NCI-H2227 (cell line): ENCODE data around the gene ST6GALNAC3.

ENCODE experiments used
- DNase-seq: peaks from one replicate; lab custom pipeline; 2025; ENCODE audit not compliant: unreplicated experiment; lab: John Stamatoyannopoulos, UW

The ST6GALNAC3 gene

GRCh38 chr1:76186554-76187170, 112.1 kb downstream of the ST6GALNAC3 start:
- DNase-seq = peak; percentile 31

- DNase-seq = no peak
Measured at GRCh38 chr1:76187436-76187835, 112.9 kb downstream of the ST6GALNAC3 start.

- DNase-seq = no peak
Measured at GRCh38 chr1:76189310-76189709, 114.8 kb downstream of the ST6GALNAC3 start.

DNA sequence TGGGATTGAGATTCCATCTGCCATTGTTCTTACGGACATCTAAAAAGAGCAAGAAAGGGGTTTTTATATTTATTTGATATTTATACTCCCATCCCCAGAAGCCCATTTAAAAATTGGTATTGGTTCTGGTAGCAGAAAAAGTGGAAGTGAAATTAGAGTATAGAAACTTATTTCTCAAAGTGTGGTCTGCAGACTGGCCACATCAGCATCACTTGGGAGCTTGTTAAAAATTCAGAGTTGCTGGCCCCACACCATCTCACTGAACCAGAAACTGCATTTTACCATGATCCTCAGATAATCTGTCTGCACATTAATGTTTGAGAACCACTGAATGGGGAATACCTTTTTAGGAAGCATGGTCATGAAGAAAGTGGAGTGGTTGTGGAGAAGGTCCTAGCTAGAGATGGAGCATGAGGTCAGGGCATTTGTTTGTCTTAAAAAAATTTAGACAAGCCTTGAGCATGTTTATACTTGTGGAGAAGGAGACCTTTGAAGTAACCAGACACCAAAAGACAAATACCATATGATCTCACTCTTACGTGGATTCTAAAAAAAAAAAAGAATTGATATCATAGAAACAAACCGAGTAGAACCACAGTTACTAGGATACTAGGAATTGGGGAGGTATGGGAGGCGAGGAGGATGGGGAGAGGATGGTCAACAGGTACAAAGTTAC, 116.3 kb downstream of the ST6GALNAC3 start:
- DNase-seq = no peak

- no peak for DNase-seq
Measured at GRCh38 chr1:76191561-76191960, 117.0 kb downstream of the ST6GALNAC3 start.

- DNase-seq = no peak
Measured at GRCh38 chr1:76198452-76198851, 123.9 kb downstream of the ST6GALNAC3 start.

GRCh38 chr1:76202670-76203069, 128.1 kb downstream of the ST6GALNAC3 start:
- no peak for DNase-seq

DNA sequence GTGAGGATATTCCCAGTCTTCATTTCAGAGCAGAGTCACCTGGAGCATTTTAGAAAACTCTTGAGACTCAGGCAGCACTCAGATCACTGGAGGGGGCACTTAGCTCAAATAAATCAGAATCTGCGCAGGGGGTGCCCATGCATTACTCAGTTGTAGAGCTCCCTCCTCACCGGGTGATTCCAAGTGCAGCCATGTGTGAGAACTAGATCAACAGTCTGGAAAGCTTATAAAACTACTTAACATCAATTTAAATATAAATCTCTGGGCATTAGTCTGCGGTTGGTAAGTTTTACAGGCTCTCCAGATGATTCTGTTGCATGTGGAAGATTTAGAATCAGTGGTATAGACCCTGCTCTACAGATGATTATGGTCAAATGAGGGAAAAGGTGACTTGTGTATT, 128.6 kb downstream of the ST6GALNAC3 start:
- no peak for DNase-seq

DNA sequence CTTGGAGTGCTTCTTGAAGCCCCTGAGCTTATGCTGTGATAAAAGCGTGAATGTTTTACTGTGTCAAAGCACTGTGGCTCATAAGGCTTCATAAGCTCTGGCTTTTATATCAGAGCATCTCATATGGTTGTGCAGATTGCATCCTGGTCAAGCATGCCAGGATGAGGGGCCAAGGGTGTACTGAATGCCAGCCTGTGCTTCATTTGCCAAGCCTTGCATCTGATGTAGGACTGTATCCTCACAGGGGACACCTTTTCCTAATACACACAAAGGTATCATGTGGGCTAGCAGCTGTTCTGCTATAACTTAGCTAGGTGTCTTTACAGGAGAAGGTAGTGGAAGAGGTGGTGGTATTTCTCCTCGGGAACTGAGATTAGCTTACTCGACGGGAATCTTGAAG, 134.7 kb downstream of the ST6GALNAC3 start:
- DNase-seq = no peak

GRCh38 chr1:76209648-76210047, 135.1 kb downstream of the ST6GALNAC3 start:
- DNase-seq = no peak

- DNase-seq = no peak
Measured at GRCh38 chr1:76210160-76210559, 135.6 kb downstream of the ST6GALNAC3 start.

GRCh38 chr1:76218888-76219287, 144.3 kb downstream of the ST6GALNAC3 start:
- no peak for DNase-seq

DNA sequence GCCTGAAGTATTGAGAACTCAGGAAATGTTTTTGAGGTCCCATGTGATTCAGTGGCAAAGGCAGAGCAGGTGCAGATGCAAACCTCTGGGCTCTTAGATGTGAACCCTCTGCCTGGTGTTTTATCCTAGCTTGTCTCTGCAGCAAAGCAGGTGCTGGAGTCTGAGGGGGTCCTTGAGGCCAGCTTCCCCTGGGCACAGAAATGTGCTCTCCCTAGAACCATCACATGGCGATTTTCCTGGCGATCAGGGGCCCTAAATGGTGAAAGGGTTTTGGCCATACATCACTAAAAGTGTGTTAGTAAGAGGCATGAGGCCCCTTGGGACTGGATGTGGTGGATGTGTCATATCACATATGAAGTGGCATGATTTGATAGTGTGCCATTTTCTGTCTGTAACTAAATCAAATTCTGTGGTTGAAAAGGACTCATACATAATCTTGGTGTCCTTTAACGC, 144.8 kb downstream of the ST6GALNAC3 start:
- no peak for DNase-seq

DNA sequence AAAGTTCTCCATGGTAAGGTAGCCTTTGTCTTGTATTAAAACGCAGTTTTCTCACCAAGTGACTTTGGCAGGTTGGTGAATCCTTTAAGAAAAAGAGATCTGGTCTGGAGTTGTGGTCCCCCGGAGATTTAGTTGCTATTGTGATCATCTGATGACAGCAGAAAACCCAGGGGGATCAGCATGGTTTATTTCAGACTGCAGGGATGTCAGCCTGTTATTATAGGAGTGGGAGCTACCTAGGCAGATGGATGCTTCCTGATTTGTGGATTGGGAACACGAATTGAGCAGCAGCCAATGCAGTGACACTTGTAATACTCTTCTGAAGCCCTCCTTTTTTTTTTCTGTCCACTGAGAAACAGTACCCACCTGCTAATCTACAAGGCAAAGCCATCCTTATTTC, 150.2 kb downstream of the ST6GALNAC3 start:
- no peak for DNase-seq

DNA sequence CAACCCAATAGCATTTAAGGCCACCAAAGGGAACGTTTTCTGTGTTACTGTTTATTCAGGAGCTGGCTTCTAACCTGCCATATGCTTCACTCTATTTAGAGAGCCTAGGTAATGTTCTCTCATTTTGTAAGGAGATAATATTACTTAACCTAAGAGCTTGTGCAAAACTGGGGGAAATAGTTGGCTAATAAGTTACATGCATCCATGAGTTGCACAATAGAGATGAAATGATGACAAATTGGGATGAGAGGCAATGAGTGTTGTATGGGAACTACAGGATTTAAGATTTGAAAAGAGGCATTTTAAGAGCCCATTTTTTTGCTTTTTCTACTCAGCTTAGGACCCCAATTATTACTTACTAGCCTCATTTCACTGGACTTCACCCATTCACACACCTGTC, 151.0 kb downstream of the ST6GALNAC3 start:
- DNase-seq = no peak

- DNase-seq = no peak
Measured at GRCh38 chr1:76227621-76228020, 153.1 kb downstream of the ST6GALNAC3 start.

DNA sequence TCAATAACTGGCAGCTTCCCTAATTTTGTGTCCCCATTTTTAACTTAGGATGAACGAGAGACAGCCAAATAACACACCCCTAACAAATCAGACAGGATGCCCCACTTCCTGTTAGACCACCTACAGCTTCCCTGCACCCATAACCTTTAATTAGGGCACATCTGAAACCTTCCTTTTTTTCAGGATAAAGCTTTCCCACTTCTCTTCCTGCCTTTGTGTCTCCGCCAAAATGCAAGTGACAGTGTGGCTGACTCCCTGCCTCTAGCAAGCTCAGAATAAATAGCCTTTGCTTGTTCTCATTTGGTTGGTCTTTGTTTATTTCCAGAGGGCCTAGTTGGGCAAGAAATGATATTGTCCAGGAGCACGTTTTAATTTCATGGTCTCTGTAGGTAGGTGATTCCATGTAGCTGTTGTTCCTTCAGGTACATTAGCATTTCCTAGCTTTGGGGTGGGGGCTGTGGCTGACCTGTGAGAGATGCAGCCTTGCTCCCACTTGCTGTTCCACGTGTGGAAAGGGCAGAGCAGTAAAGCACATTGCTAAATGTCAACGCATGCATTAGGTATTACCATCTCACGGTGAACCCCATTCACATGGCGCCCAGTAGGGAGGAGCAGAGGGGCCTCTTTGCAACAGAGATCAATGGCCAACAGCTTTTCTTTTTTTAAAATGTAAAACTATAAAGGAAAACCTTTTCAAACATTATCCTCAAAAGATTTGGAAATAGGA, 154.9 kb downstream of the ST6GALNAC3 start:
- DNase-seq = no peak

DNA sequence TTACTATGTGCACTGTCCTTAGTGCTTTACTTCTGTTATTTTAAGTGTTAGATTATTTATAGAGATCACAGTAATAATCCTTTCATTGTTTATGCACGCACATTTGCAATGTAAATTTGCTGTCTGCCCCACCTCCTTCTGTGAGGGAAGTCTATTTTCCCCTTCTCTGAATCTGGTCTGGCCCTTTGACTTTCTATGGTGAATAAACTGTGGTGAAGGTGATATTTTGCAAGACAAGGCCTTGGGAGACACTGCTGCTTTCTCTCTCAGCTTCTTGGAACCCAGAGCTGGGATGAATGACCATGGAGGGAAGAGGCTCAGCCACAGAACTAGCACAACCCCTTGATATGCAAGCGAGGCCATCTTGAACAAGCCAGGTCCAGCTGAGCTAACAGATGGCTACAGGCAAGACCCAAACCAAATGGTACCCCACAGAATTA, 156.3 kb downstream of the ST6GALNAC3 start:
- DNase-seq = no peak

DNA sequence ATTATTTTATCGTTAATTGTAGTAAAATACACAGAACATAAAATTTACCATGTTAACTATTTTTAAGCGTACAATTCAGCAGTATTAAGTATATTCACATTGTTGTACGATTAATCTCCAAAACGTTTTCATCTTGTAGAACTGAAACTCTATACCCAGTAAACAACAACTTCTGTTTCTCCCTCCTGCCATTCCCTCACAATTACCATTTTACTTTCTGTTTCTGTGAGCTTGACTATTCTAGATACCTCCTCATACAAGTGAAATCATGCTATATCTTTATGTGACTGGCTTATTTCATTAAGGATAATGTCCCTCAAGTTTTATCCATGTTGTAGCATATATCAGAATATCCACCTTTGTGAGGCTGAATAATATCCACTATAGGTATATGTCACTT, 156.8 kb downstream of the ST6GALNAC3 start:
- DNase-seq = no peak

GRCh38 chr1:76232666-76233065, 158.1 kb downstream of the ST6GALNAC3 start:
- no peak for DNase-seq

GRCh38 chr1:76234061-76234460, 159.5 kb downstream of the ST6GALNAC3 start:
- no peak for DNase-seq

- DNase-seq = no peak
Measured at GRCh38 chr1:76237211-76237610, 162.7 kb downstream of the ST6GALNAC3 start.
